K562 (cell line): ENCODE results near the gene PRPF6. TPM values are rescaled to one million over a fixed set of nuclear protein-coding genes. Genes with fewer than 3 reads are reported as not detected.
A peak's percentile ranks its signal among the peaks of the same experiment; 100 is the strongest.

Experiments
- ATAC-seq: fragments of 200-7000 bp; cut with Tn5 transposase; 3 replicates; pipeline ENCODE4 v1.9.1; 2020; ENCODE audit warnings: moderate library complexity
- BruUV-seq: library from RNA; stranded (reverse); fragments of 400-500 nt; replicated peaks from 2 replicates; lab custom pipeline; 2021; lab: Mats Ljungman, UMichigan
- CTCF ChIA-PET: fragments of 300-600 bp; formaldehyde crosslinking; extraction: SDS; loops from one replicate; lab custom pipeline; 2021; ENCODE audit warnings: low intra/inter-chr PET ratio; lab: Yijun Ruan, JAX
- POLR2A ChIA-PET: fragments of 300-600, 350-650 bp; sonication (Branson Sonifier 250); formaldehyde crosslinking; extraction: SDS; loops from one replicate; lab custom pipeline; 2021; ENCODE audit warnings: antibody characterized with exemption, inconsistent platforms; lab: Yijun Ruan, JAX
- DNase-seq, 4 experiments: peaks; one replicate each; pipeline versions ENCODE4 v3.0.0 to v3.0.0-alpha.2; 2011 to 2018; ENCODE audit warnings: low spot score in 3 of 4, mixed read lengths in 3 of 4; ENCODE audit errors: extremely low read depth in 1 of 4
- FAIRE-seq: peaks from 2 replicates; lab custom pipeline; 2011; peaks lifted over from hg19 to GRCh38; lab: Jason Lieb, UNC
- H2AFZ ChIP-seq: 2 replicates; pipeline ENCODE4 v1.6.0; 2011; ENCODE audit warnings: low read depth, low read length, control low read depth, inconsistent platforms
- H3K27ac ChIP-seq: fragments of 200-600 bp; 3 replicates; pipeline ENCODE4 v1.8.0; 2011; ENCODE audit warnings: low read depth, mild to moderate bottlenecking, control low read depth, inconsistent platforms, low read length, moderate library complexity, mixed read lengths; ENCODE audit errors: extremely low read depth
- H3K27me3 ChIP-seq, 2 experiments: fragments of 300-600 bp in 1 of 2; 2 replicates in 1 of 2; 3 replicates in 1 of 2; pipeline versions ENCODE4 v1.6.0 to v1.8.0; 2011; ENCODE audit warnings: inconsistent platforms in 2 of 2, low read length in 2 of 2, mild to moderate bottlenecking in 1 of 2, mixed read lengths in 1 of 2, moderate library complexity in 1 of 2; ENCODE audit not compliant: control insufficient read depth in 2 of 2, insufficient read depth in 2 of 2
- H3K36me3 ChIP-seq: fragments of 300-600 bp; 3 replicates; pipeline ENCODE4 v1.8.0; 2011; ENCODE audit warnings: mild to moderate bottlenecking, low read length, inconsistent platforms; ENCODE audit not compliant: control insufficient read depth, insufficient read depth
- H3K4me1 ChIP-seq, 2 experiments: fragments of 200-600 bp in 1 of 2; replicated peaks in 1 of 2; 2 replicates in 1 of 2; 3 replicates in 1 of 2; pipeline versions ENCODE4 v1.5.1 to v1.8.0; 2011; ENCODE audit warnings: inconsistent platforms in 2 of 2, low read length in 2 of 2, mild to moderate bottlenecking in 1 of 2, mixed read lengths in 1 of 2, moderate library complexity in 1 of 2; ENCODE audit not compliant: control insufficient read depth in 2 of 2, insufficient read depth in 2 of 2
- H3K4me2 ChIP-seq: 2 replicates; pipeline ENCODE4 v1.6.1; 2011; ENCODE audit warnings: low read length, control low read depth, inconsistent platforms, mixed read lengths; ENCODE audit not compliant: insufficient read depth
- H3K4me3 ChIP-seq: fragments of 200-600 bp; sonication (generic), shearing (Covaris generic); 2 replicates; pipeline ENCODE4 v1.5.1; 2016; ENCODE audit warnings: control low read depth, inconsistent platforms
- H3K79me2 ChIP-seq: fragments of 200-600 bp; 3 replicates; pipeline ENCODE4 v1.8.0; 2011; ENCODE audit warnings: low read length, inconsistent platforms; ENCODE audit not compliant: control insufficient read depth, insufficient read depth
- H3K9ac ChIP-seq, 2 experiments: 2 replicates each; pipeline versions ENCODE4 v1.6.0 to v1.6.1; 2011; ENCODE audit warnings: low read depth in 2 of 2, low read length in 2 of 2, control low read depth in 1 of 2, inconsistent platforms in 1 of 2, mild to moderate bottlenecking in 1 of 2, mixed read lengths in 1 of 2; ENCODE audit not compliant: insufficient read depth in 1 of 2
- H3K9me1 ChIP-seq: one replicate; pipeline ENCODE4 v1.6.0; 2011; ENCODE audit warnings: inconsistent platforms, mild to moderate bottlenecking, low read length, moderate library complexity; ENCODE audit not compliant: control insufficient read depth, insufficient read depth
- H3K9me3 ChIP-seq: replicated peaks from 2 replicates; pipeline ENCODE4 v1.5.1; 2011; ENCODE audit warnings: low read depth, low read length, inconsistent platforms; ENCODE audit not compliant: control insufficient read depth, insufficient read depth
- H4K20me1 ChIP-seq: replicated peaks from 2 replicates; pipeline ENCODE4 v1.6.1; 2011; ENCODE audit warnings: low read length, inconsistent platforms, mixed read lengths; ENCODE audit not compliant: control insufficient read depth, insufficient read depth
- CBFA2T2 ChIP-seq: fragments of 450-650 bp; conservative IDR thresholded peaks from 2 replicates; pipeline ENCODE4 v1.6.1; 2017; ENCODE audit warnings: mild to moderate bottlenecking
- JUN ChIP-seq, 2 experiments: sonication (generic) in 1 of 2; formaldehyde crosslinking in 1 of 2; IDR thresholded peaks; 2 replicates each; pipeline versions ENCODE4 v1.6.1 to v1.8.0; 2012 to 2022; ENCODE audit warnings: borderline replicate concordance in 2 of 2, mild to moderate bottlenecking in 2 of 2, improper control_type of control experiment in 1 of 2, low read depth in 1 of 2, low read length in 1 of 2, missing genetic modification reagents in 1 of 2
- POLR2G ChIP-seq: fragments of 200-400 bp; formaldehyde crosslinking; IDR thresholded peaks from 2 replicates; pipeline ENCODE4 v1.6.1; 2017; ENCODE audit warnings: low read depth, mild to moderate bottlenecking, antibody characterized with exemption, low read length, moderate library complexity
- PRDM10 ChIP-seq: fragments of 450-650 bp; IDR thresholded peaks from 2 replicates; pipeline ENCODE4 v1.6.1; 2018; ENCODE audit not compliant: partially characterized antibody
- RFX5 ChIP-seq: IDR thresholded peaks from 2 replicates; pipeline ENCODE4 v1.6.1; 2011; ENCODE audit warnings: low read depth, mild to moderate bottlenecking, improper control_type of control experiment, low read length
- TFAP4 ChIP-seq: sonication (generic); formaldehyde crosslinking; IDR thresholded peaks from 2 replicates; pipeline ENCODE4 v1.8.0; 2022; ENCODE audit warnings: missing genetic modification reagents, mild to moderate bottlenecking, moderate library complexity, borderline replicate concordance
- ZNF561 ChIP-seq: fragments of 450-650 bp; formaldehyde crosslinking; conservative IDR thresholded peaks from 2 replicates; pipeline ENCODE4 v1.4.0; 2020; ENCODE audit warnings: mild to moderate bottlenecking, moderate library complexity
- WGBS: fragments of 100-300 bp; shearing (Covaris generic); methylation state at CpG from one replicate; pipeline ENCODE4 v1.1.6; 2016; ENCODE audit warnings: low coverage, mixed read lengths; ENCODE audit not compliant: insufficient coverage; ENCODE audit errors: missing lambda C conversion rate; 5-methylcytosine and 5-hydroxymethylcytosine counted together
- in situ Hi-C: fragments of 300-500 bp; cut with MboI; formaldehyde crosslinking; loops from 4 replicates; pipeline ENCODE4 v1.15.0; 2018; ENCODE audit warnings: inconsistent platforms, mixed read lengths
- intact Hi-C: fragments of 100-400 bp; cut with micrococcal nuclease; formaldehyde crosslinking; loops from 2 replicates; pipeline ENCODE4 v1.14.2; 2022
- polyA plus RNA-seq, 8 experiments: library from polyadenylated mRNA; depleted of rRNA in 4 of 8; stranded (reverse) in 5 of 8; unstranded in 3 of 8; fragments of >200 nt; fragmentation: Nextera tagmentation in 2 of 8; fragmentation: Illumina TruSeq in 1 of 8; extraction: Ambion mirVana in 2 of 8; extraction: Trizol in 1 of 8; gene quantifications; 2 replicates each; pipeline versions ENCODE4 v1.2.1 to v1.2.3, GENCODE V29; 2011 to 2014; ENCODE audit warnings: inconsistent platforms in 1 of 8, missing spikeins in 1 of 8
- total RNA-seq, 7 experiments: library from RNA; depleted of rRNA in 6 of 7; stranded (reverse); fragments of >200 nt in 6 of 7; fragmentation: Illumina TruSeq in 2 of 7; extraction: Trizol in 2 of 7; gene quantifications; 2 replicates each; pipeline versions ENCODE4 v1.2.1 to v1.2.3, GENCODE V29; 2011 to 2021; ENCODE audit warnings: low replicate concordance in 1 of 7
- TF ChIP-seq, protein P1 (sequence below), 3 experiments: fragments of 200-800 bp in 1 of 3; fragments of 250-450 bp in 1 of 3; fragments of 450-650 bp in 1 of 3; sonication (Bioruptor Pico) in 1 of 3; sonication (Bioruptor generic) in 1 of 3; formaldehyde crosslinking in 1 of 3; IDR thresholded peaks; 2 replicates each; pipeline versions ENCODE4 v1.6.1 to v1.8.0; 2016 to 2022; ENCODE audit warnings: mild to moderate bottlenecking in 2 of 3, missing genetic modification characterization in 2 of 3, missing compliant biosample characterization in 1 of 3, moderate library complexity in 1 of 3
- TF ChIP-seq, protein P2 (sequence below): sonication (generic); formaldehyde crosslinking; IDR thresholded peaks from 2 replicates; pipeline ENCODE4 v1.9.0; 2022; ENCODE audit warnings: mild to moderate bottlenecking, missing genetic modification reagents

Gene PRPF6
- total and polyA plus RNA-seq, 9 of the 15 experiments (the other 6 are each of a cell fraction or from before 2014, with no cell fraction given) = 4.2 to 83.2 (median 59.9) TPM

DNA sequence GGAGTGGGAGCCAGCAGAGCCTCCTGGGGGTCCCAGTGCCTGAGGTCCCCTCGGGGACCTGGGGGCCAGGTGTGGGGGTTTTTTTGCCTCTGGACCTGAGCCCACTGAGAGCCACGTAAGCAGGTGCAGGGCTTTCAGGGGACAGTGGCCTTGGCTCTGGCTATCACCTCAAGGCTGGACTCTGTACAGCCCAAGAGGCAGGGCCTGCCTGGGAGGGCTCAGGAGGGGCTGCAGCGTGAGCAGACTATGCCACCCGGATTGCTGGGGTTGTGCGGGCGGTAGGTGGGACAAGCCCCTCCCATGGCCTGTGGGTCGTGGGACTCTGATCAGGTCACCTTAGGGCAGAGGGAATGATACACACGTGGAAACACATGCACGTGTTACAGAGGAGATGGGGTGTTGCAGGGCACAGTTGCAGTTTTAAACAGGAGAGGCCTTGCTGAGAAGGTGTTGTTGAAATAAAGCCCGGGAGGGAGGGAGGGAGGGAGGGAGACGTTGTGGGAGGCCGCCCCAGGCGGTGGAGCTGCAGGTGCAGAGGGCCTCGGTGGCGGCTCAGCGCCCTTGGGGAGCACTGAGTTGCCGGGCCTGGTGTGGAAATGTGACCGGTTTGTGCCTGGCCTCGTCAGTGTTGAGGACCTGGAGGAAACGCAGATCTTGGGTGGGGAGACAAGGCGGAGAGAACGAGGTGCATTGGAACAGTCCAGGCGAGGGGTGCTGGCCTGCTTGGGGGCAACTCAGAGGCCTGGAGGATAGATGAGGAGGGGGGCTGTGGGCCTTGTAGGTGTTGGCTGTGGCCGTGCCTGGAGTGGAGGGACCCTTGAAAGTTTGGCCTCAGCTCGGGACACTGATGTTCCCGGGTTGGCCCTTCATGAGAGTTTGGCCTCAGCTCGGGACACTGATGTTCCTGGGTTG is 84.4 kb downstream of the PRPF6 start:
- no peak overlapping the region for H3K4me2 ChIP-seq
- no peak overlapping the region for H3K27ac ChIP-seq
- POLR2A ChIA-PET = interaction anchor here (0.6 to 1.4 kb wide), 5 partner anchors 11 to 526 kb away, joined by 3 read pairs; no protein-coding TSS in a partner anchor
- H3K4me3 ChIP-seq = no peak overlapping the region
- WGBS = 50% methylated on average over 17 of the region's 27 CpGs
- intact Hi-C loops (no loop called here), in situ Hi-C loops (no loop called here)
- H3K79me2 ChIP-seq = peaks cover 4% of the 10 kb centered on the region; the same call in 2 of the 3 replicates
- H2AFZ ChIP-seq = no peak overlapping the region
- BruUV-seq = no TSS peak
- CTCF ChIA-PET = no interaction called here
- peaks cover 3% of the 10 kb centered on the region for H3K9me1 ChIP-seq
- H3K9me3 ChIP-seq = no peaks in the 10 kb centered on the region
- no peak for FAIRE-seq
- no peaks in the 10 kb centered on the region for H3K27me3 ChIP-seq
- ATAC-seq = no peak
- H4K20me1 ChIP-seq = no peaks in the 10 kb centered on the region
- no peak for DNase-seq
- peaks cover 34 to 81% of the 10 kb centered on the region in 2 experiments for H3K4me1 ChIP-seq
- H3K36me3 ChIP-seq = no peaks in the 10 kb centered on the region
- peak overlapping the region in 1 of 2 experiments; percentile 28; a peak in 2 of 4 replicates for H3K9ac ChIP-seq
- TF ChIP-seq PRDM10 (peak; percentile 74), CBFA2T2 (no peak), RFX5 (no peak), ZNF561 (CRISPR knock-in tag) (no peak), POLR2G (peak; percentile 45; the same call in 1 of the 2 replicates), TFAP4 (CRISPR knock-in tag) (0 out of 2 replicates have a peak, but pooled peaks have one; percentile 36), JUN (IDR thresholded peaks at IDR 0.05; ENCODE audit: borderline replicate concordance, low read depth, low read length) (no peak), JUN (CRISPR knock-in tag; IDR thresholded peaks at IDR 0.05; ENCODE audit: borderline replicate concordance) (0 out of 2 replicates have a peak, but pooled peaks have one; percentile 12)
- TF ChIP-seq, protein P1, sequence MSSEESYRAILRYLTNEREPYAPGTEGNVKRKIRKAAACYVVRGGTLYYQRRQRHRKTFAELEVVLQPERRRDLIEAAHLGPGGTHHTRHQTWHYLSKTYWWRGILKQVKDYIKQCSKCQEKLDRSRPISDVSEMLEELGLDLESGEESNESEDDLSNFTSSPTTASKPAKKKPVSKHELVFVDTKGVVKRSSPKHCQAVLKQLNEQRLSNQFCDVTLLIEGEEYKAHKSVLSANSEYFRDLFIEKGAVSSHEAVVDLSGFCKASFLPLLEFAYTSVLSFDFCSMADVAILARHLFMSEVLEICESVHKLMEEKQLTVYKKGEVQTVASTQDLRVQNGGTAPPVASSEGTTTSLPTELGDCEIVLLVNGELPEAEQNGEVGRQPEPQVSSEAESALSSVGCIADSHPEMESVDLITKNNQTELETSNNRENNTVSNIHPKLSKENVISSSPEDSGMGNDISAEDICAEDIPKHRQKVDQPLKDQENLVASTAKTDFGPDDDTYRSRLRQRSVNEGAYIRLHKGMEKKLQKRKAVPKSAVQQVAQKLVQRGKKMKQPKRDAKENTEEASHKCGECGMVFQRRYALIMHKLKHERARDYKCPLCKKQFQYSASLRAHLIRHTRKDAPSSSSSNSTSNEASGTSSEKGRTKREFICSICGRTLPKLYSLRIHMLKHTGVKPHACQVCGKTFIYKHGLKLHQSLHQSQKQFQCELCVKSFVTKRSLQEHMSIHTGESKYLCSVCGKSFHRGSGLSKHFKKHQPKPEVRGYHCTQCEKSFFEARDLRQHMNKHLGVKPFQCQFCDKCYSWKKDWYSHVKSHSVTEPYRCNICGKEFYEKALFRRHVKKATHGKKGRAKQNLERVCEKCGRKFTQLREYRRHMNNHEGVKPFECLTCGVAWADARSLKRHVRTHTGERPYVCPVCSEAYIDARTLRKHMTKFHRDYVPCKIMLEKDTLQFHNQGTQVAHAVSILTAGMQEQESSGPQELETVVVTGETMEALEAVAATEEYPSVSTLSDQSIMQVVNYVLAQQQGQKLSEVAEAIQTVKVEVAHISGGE (CRISPR knock-in tag; IDR thresholded peaks at IDR 0.05) = 0 out of 6 replicates have a peak, but pooled peaks of 1 of the 3 experiments have one; percentile 15
- TF ChIP-seq, protein P2, sequence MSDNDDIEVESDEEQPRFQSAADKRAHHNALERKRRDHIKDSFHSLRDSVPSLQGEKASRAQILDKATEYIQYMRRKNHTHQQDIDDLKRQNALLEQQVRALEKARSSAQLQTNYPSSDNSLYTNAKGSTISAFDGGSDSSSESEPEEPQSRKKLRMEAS = peak; percentile 28; the same call in 1 of the 2 replicates
